Skeletal muscle cell (primary cell): ENCODE data around the gene ENTREP1.
"Not testable (repeated sequence)": the region's sequence is repeated elsewhere in the genome, so short reads cannot be mapped to it uniquely, and the experiment has no call there.

Experiments used
- DNase-seq: peaks from one replicate; pipeline ENCODE4 v3.0.0-alpha.2; 2010; ENCODE audit warnings: low read depth
- H3K4me3 ChIP-seq: 2 replicates; pipeline ENCODE4 v1.5.1; 2011; ENCODE audit warnings: low read depth, mild to moderate bottlenecking, control low read depth, low read length, moderate library complexity

Gene ENTREP1, protein sequence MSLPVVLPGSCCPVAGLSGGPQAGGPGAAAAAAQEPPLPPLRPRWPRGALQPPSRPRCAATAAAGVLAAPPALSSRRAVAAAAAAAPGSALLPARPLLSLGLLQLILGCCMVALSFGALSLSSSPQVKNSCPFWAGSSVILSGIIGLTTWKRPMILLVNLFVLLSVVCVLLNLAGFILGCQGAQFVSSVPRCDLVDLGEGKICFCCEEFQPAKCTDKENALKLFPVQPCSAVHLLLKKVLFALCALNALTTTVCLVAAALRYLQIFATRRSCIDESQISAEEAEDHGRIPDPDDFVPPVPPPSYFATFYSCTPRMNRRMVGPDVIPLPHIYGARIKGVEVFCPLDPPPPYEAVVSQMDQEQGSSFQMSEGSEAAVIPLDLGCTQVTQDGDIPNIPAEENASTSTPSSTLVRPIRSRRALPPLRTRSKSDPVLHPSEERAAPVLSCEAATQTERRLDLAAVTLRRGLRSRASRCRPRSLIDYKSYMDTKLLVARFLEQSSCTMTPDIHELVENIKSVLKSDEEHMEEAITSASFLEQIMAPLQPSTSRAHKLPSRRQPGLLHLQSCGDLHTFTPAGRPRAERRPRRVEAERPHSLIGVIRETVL

DNA sequence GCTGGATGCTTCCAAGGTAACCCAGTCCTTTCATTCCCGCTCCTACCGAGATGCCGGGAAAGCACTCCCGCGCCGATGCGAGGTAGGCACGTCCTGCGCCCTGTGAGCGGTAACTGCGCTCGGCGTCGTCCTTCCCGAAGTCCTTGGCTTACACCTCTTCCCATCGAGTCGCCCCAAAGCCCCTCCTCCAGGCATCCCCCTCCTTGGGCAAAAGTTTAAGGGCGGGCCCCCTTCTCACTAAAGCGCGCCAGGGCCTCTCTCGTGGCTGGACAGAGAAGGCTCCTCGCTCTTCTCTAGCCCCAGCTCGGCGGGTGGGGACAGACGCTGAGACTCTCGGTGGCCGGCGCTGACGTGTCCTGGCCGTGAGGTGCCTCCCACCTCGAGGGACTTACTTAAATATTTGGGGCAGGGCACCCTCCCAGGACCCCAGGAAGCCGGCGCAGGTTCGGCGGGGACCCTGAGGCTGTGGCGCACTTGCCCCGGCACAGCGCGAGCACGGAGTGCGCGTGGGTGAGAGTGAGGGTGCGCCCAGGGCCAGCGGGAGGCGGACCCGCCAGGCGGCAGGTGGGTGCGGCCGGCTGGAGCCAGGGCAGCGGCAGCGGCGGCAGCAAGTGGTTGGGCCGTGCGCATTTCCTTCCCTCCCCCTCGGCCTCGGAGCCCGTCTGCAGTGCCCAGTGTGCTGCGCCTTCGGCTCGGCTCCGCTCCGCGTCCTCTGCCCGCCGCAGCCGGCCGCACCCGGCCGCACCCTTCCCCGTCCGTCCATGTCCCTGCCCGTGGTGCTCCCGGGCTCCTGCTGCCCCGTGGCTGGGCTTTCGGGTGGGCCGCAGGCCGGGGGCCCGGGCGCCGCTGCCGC, at the start of gene ENTREP1:
ENTREP1 (plus strand) TSS at position 667 of the 853 bp plus-strand sequence; CDS start at position 762, 95 bp downstream.
- H3K4me3 ChIP-seq: peak within 1 kb of the TSS; percentile 42
- DNase-seq: no peak

DNA sequence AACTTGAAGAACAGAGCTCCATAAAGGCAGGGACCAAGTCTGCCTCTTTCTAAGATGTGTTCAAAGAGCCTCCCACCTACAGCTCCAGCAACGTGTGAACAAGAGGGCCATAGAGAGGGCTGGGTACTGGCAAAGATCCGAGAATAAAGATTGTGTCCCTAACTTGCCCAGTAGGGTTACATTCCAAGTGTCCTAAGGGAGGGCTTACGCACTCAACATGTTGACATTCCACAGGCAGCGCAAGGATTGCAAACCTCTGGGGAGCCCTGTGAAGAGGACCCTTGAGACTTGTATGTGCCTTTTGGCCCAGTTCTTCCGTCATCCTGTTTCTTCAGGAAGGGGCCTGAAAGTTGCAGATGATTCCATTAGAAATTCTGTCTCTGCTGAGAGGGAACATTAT, 48.2 kb upstream of the ENTREP1 start:
- no peak overlapping the region for H3K4me3 ChIP-seq
- peak; percentile 5 for DNase-seq

DNA sequence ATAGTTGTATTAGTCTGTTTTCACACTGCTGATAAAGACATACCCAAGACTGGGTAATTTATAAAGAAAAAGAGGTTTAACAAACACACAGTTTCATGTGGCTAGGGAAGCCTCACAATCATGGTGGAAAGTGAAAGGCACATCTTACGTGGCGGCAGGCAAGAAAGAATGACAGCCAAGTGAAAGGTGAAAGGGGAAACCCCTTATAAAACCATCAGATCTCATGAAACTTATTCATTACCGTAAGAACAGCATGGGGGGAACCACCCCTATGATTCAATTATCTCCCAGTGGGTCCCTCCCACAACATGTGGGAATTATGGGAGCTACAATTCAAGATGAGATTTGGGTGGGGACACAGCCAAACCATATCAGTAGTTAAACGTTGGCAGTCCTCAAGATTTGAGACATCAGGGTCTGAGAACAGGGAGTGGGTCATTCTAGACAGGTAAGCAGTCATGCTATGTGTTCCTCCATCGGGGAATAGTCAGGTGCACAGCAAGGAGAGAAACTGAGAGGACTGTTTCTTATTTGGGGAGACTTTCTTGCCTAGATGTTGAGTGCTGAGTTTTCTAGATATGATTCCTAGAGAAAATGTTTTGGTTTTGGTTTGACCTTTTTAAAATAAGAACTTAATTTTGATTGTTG, 45.8 kb upstream of the ENTREP1 start:
- DNase-seq: no peak
- H3K4me3 ChIP-seq: no peak overlapping the region

DNA sequence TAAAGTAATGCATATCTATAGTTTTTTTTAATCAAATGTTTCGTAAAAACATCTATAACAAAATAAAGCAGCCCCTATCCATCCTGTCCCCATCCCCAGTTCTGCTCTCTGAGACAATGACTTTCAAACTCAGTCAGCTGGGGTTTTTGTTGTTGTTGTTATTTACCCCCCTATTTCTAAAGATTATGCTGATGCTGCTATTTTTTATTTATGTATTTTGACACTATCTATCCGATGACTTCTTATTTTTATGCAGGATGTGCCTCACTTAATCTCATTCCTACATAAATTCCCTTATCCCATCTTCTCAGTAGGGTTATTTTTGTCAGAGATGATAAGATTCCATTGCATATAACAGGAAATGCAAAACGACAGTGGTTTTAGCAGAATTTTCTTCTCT, 45.3 kb upstream of the ENTREP1 start:
- DNase-seq: no peak
- H3K4me3 ChIP-seq: no peak overlapping the region

DNA sequence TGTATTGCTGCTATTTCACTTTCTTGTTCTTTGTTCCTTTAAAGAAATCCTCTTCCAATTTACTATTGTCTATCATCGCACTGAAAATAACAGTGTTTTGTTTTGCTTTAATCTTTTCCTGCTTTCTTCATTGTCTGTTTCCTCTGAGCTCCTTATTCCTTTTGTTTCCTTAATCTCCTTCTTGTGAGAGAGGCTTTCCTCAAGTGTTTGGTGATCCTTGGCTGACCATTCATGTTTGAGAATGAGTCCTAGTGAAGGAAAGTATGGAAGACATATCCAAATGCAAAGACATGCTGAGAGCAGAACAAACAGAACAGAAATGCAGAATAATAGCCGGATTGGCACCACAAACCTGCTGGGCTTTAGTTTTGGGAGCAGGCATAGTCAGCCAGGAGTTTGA, 42.0 kb upstream of the ENTREP1 start:
- no peak for DNase-seq
- no peak overlapping the region for H3K4me3 ChIP-seq

DNA sequence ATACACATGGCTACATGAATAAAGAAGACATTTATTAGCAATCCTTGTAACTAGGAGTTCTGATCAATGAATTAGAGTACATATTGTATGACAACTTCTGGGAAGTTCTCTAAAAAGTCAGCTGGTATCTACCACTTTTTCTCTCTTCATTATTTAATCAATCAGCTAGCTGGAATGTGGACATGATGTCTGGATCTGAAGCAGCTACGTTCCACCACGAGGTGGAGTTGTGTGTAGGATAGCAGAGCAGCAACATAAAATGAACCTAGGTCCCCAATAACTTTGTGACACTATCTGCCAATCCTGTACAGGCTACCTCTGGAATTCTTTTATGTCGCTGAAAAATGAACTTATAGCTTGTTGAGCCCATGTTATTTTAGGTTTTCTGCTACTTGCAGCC, 32.9 kb upstream of the ENTREP1 start:
- no peak overlapping the region for H3K4me3 ChIP-seq
- no peak for DNase-seq

DNA sequence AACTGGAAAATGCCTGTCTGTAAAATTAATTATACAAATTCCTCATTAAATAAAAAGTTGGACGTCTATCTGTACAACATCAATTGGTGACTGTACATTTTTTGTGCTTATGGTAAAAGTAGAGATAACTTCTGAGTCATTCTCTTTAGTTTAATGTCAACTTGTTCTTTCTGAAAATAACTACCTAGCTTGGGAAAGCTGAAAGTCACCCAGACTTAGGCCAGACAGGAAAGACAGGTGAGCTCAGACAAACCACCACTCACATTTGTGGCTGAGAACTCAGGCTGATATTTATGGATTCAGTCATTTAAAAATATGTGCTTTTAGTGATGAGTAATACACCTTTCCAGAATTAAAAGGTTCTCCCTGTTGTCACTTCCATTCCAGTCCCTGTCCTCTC, 31.9 kb upstream of the ENTREP1 start:
- DNase-seq: no peak
- H3K4me3 ChIP-seq: no peak overlapping the region

DNA sequence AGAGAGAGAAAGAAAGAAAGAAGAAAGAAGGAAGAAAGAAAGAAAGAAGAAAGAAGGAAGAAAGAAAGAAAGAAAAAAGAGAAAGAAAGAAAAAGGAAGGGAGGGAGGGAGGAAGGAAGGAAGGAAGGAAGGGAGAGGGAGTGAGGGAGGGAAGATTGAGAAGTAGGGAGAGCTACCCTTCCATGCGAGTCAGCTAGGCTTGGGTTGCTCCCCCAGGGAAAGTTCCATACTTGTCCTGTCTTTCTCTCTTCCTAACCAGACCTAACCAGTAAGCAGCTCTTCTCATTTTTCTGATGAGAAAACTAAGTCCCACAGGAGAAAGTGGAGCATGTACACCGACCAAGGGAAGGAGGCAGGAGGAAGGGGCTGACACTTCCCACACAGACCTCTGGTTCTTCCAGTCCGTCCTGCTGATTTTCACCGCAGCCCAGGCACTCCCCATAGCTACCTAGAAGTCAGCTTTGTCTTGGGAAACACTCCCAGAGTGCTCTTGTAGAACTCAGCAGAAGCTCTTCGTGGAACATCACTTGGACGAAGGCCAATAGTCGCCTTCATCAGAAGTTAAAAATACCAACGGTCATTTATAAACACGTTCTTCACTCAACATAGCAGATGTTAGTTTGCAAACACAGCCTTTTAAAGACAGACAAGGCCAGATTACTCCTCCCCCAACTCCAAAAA, 29.0 kb upstream of the ENTREP1 start:
- DNase-seq: no peak

DNA sequence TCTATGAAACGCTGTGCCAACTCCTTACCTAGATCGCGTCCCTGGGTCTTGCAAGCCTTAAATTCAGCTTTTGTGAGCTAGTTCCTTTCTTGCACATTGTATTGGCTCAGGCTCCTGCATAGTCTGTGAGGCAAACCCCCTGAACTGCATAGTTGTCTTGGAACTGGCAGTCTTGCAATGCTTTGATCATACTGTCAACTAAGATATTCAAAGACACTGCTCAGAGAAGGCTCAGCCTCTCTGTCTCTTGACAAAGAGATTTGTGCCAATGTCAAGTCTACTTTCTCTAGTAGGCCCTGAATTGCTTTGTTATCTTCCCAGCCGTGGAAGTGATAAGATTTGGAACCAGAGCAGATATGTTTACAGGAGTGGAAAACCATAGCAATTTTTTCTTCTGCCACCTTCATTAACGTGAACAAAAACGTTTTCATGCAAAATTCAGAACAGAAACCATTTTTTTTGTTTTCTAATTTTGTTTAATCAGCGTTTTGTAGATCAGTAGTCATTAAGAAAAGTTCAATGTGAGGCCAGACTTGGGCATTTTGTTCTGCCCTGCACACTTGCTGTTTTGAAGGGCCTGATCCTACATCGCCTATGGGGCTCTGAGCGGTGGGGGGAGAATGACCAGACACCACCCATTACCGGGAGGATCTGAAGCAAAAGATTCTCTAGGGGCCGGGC, 27.6 kb upstream of the ENTREP1 start:
- DNase-seq: no peak
- no peak overlapping the region for H3K4me3 ChIP-seq

More for the DNA sequence above, 29.0 kb upstream of the ENTREP1 start:
- no peak overlapping the region for H3K4me3 ChIP-seq

DNA sequence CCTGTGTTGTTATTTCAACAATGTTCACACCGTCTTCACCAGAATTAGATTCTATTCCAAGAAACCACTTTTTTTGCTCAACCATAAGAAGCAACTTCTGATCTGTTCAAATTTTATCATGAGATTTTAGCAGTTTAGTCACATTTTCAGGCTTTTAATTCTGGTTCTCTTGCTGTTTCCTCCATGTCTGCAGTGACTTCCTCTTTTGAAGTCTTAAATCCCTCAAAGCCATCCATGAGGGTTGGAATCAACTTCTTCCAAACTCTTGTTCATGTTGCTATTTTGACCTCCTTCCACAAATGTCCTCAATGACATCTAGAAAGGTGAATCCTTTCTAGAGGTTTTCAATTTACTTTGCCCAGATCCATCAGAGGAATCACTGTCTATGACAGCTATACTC, 25.7 kb upstream of the ENTREP1 start:
- H3K4me3 ChIP-seq: no peak overlapping the region
- no peak for DNase-seq

DNA sequence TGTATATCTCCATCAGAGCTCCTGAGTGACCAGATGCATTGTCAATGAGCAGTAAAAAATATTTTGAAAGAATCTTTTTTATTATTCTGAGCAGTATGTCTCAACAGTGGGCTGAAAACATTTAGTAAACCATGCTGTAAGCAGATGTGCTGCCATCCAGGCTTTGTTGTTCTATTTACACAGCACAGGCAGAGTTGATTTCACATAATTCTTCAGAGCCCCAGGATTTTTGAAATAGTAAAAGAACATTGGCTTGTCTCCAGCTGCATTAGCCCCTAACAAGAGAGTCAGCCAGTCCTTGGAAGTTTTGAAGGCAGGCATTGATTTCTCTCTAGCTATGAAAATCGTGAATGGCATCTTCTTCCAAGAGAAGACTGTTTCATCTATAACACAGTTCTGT, 25.2 kb upstream of the ENTREP1 start:
- DNase-seq: no peak
- H3K4me3 ChIP-seq: no peak overlapping the region

DNA sequence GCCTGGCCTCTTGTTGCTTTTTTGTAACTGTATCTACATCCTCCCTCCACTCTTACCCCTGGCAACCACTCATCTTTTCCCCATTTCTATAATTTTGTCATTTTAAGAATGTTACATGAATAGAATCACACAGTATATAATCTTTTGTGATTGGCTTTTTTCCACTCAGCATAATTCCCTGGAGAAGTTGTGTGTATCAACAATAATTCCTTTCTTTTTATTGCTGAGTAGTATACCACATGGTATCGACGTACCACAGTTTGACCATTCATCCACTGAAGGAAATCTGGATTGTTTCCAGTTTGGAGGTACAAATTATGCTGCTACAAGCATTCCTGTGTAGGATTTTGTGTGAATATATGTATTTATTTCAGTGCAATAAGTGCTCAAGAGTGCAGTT, 21.7 kb upstream of the ENTREP1 start:
- H3K4me3 ChIP-seq: no peak overlapping the region
- DNase-seq: no peak

DNA sequence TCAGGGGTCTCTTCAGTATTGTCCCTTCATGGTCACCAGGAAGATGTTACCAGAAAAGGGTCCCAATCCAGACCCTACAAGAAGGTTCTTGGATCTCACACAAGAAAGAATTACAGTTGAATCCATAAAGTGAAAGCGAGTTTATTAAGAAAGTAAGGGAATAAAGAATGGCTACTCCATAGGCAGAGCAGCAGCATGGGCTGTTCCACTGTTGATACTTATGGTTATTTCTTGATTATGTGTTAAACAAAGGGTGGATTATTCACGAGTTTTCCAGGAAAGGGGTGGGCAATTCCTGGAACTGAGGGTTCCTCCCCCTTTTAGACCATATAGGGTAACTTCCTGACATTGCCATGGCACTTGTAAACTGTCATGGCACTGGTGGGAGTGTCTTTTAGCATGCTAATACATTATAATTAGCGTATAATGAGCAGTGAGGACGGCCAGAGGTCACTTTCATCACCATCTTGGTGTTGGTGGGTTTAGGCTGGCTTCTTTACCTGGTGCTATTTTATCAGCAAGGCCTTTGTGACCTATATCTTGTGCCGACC, 18.0 kb upstream of the ENTREP1 start:
- not testable (repeated sequence) for DNase-seq, H3K4me3 ChIP-seq

DNA sequence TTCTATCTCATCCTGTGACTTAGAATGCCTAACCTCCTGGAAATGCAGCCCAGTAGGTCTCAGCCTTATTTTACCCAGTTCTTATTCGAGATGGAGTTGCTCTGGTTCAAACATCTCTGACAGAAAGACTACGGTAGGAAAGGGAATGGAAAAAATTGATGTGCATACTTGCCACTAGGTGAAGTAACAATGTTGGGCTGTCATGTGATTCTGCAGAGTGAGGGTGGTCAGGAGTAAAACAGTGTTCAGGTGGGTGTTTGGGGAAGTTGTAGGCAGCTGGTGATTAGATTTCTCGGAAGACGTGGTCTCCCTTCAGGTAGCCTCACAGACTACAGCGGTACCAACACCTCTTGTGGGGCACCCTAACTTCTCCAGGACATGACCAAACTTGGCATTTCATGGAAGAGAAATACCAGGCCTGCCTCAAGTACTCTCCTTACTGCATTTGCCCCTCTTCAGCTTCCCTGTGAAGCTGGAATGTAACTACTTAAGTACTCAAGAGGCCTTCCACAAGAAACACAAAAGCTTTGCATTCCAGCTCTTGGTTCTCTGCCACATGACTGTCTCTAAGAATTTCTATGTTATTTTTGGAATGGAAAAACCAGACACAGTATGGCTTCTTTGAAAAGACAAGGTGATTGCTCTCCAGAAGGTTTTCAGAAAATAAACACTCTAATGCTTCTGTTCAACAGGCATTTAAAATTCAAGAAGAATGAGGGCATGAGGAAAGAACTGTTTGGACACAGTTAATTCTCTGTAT, 17.4 kb upstream of the ENTREP1 start:
- DNase-seq: peak; percentile 25
- no peak overlapping the region for H3K4me3 ChIP-seq

DNA sequence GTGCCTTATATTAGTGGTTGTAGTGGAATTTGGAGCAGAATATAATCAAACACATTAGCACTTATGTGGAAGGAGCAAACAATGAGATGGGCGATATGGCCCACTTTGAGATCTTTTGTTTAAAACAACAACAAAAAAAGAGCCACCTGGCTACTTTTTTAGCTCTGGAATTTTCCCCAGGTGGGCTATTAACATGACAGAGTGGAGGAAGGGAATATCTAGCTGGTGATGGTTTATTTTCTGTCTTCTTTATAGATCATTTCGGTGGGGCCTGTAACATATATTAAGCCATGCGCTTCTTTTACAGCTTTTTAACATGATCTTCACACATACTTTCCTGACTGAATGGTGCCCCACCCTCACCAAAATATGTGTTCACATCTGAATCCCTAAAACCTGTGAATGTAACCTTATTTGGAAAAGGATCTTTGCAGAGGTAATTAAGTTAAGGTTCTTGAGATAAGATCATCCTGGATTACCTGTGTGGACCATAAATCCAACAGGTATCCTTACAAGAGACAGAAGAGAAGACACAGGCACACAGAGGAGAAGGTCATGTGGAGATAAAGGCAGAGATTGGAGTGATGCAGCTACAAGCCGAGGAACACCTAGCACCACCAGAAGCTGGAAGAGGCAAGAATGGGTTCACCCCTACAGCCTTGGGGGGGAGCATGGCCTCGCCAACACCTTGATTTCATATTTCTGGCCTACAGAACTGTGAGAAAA, 16.6 kb upstream of the ENTREP1 start:
- H3K4me3 ChIP-seq: no peak overlapping the region
- no peak for DNase-seq

DNA sequence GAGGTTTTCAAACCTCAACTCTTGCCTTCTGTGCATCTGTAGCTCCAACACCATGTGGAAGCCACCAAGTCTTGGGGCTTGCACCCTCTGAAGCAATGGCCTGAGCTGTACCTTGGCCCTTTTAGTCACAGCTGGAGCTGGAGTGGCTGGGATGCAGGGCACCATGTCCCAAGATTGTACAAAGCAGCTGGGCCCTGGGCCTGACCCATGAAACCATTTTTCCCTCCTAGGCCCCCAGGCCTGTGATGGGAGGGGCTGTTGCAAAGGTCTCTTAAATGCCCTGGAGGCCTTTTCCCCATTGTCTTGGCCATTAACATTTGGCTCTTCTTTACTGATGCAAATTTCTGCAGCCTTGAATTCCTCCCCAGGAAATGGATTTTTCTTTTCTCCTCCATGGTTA, 11.8 kb upstream of the ENTREP1 start:
- no peak overlapping the region for H3K4me3 ChIP-seq
- DNase-seq: no peak

DNA sequence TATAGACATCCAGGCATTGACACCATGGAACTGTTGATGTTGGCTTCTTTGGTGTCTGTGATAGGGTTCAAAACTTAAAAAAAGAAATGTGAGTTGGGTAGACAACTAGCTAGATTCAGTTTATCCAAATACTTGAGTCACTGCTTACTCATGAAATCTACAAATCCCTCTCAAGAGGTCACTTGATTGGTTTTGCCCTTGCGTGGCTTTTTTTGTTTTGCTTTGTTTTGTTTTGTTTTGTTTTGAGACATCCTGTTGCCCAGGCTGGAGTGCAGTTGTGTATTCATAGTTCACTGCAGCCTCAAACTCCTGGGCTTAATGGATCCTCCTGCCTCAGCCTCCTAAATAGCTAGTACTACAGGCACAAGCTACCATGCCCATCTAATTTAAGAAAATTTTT, 10.5 kb upstream of the ENTREP1 start:
- no peak for DNase-seq
- H3K4me3 ChIP-seq: no peak overlapping the region
